HepG2 (cell line): ENCODE data around the gene BMP8A.
"Not testable (repeated sequence)": the region's sequence is repeated elsewhere in the genome, so short reads cannot be mapped to it uniquely, and the experiment has no call there.

ENCODE experiments used
- GABPB1 ChIP-seq: IDR thresholded peaks from 2 replicates; pipeline ENCODE4 v1.6.1; 2016; ENCODE audit warnings: mild to moderate bottlenecking, missing genetic modification reagents, moderate library complexity, missing compliant biosample characterization
- ZNF639 ChIP-seq: conservative IDR thresholded peaks from 2 replicates; pipeline ENCODE4 v1.6.1; 2018; ENCODE audit warnings: missing genetic modification reagents

- not testable (repeated sequence) for TF ChIP-seq GABPB1, ZNF639 (CRISPR knock-in tag)
Observed at GRCh38 chr1:39475551-39475950, 15.9 kb upstream of the BMP8A start.
